Measurements from ENCODE around the gene OBSL1.

Gene OBSL1

DNA sequence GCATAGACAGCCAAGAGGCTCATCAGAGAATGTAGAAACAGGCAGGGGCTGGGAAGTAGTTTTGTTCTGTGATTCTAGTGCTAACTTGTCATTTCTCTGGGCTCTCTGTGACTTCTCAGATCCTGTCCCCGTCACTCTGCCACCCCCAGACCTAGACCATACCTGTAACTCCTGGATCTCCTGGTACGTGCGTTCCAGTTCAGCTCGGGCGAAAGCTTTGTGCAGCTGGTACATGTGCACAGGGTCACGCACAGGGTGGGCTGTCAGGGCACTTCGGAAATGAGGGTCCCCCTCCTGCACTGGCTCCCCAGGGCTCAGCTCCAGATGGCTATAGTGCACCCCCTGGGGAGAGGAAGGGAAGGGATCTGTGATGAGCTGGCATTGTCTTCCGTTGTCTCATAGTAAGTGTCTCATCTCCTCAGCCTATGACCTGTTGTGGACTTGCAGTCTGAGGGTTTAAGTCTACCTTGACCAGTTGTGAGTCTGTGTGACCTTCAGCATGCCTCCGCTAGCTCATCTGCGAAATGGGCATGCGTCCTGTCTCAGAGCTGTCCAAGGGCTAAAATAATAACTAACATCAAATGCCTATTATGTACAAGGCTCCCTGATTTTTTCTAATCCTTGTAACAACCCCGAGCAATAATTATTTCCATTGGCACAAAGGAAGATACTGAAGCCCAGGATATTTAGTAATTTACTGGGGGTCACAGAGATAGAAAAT is 30.4 kb downstream of the OBSL1 start:
- H3K9me3 Mint-ChIP-seq: no peaks in the 10 kb centered on the region

DNA sequence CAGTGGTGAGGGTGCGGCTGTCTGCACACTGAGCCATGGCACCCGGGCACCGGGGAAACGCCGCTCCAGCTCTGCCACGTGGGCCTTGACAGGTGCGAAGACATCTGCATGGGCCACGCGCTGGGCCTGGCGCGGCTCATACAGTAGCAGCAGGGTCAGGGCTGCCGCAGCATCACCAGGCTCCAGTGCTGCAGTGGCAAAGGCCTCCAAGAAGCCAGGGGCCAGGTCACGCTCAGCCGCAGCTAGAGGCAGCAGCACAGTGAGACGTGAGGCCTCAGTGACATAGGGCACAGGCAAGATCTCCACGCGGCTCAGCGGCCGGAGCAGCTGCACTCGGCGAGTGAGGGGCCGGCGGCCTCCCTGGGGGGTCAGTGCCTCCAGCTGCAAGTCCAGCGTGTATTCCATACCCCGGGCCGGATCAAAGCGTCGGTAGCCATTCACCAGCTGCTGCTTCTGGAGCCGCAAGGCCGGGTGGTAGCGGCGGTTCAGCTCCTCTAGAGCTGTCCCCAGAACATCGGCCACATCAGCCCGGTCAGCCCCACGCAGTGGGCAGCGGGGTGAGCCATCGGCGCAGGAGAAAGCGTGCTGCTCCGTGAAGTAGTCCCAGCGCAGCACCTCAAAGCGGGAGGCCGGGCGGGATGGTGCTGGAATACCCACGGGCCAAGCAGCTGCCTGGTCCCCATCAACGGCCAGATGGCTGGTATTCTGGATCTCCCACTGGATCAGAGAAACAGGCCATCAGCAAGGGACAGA is 31.2 kb downstream of the OBSL1 start:
- Mint-ChIP-seq H3K27ac (no peak overlapping the region), H3K9me3 (no peaks in the 10 kb centered on the region), H3K27me3 (peaks cover 12% of the 10 kb centered on the region)

More for the DNA sequence above, 30.4 kb downstream of the OBSL1 start:
- peaks cover 10% of the 10 kb centered on the region for H3K27me3 Mint-ChIP-seq
- no peak for DNase-seq
- peaks cover 30% of the 10 kb centered on the region for H3K4me1 Mint-ChIP-seq (ENCODE audit: low read depth)
- no peak overlapping the region for H3K4me3 Mint-ChIP-seq
- H3K36me3 Mint-ChIP-seq (ENCODE audit: low read depth): peaks cover 35% of the 10 kb centered on the region
- no peak overlapping the region for H3K27ac Mint-ChIP-seq

DNA sequence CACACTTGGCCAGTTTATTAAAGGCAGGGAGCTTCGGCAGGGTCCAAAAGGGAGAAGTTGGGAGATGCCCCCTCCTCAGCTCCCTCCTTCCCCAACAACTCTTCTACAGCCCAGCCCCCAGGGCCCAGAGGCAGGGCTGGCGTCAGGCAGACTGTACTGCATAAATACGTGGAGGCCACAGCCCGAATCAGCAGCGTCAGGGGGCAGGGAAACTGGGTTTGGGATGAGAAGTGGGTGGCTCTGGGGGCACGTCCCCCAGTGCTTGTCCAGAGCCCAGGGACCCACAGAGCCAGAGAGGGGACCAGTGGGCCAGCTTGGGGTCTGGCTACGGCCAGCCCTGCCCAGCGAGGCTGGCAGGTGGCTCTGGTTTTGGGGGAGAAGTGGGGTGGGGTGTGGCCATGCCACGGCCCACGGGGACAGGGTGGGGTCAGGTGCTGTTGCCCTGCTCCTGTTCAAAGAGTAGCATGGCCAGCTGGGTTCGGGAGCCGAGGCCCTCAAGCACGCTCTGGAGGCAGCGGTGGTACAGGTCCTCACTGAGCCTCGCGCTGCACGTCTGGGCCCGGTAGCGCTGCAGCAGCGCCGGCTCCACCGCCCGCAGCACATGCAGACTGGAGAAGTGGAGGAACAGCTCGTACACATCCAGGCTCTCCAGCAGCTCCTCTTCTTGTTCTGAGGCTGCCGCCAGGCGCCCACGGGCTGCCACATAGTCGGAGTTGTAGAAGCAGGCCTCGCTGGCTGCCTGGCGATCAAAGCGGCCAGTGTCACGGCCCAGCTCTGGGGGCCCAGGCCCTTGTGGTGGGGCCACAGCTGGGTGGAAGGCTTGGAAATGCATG is 32.2 kb downstream of the OBSL1 start:
- Mint-ChIP-seq H3K27me3 (peaks cover 4% of the 10 kb centered on the region), H3K4me3 (no peak overlapping the region), H3K4me1 (ENCODE audit: low read depth) (peaks cover 21% of the 10 kb centered on the region), H3K9me3 (no peaks in the 10 kb centered on the region), H3K27ac (no peak overlapping the region), H3K36me3 (ENCODE audit: low read depth) (peaks cover 35% of the 10 kb centered on the region)
- no peak for DNase-seq

More for the DNA sequence above, 31.2 kb downstream of the OBSL1 start:
- no peak for DNase-seq
- Mint-ChIP-seq H3K4me1 (ENCODE audit: low read depth) (peaks cover 30% of the 10 kb centered on the region), H3K4me3 (no peak overlapping the region), H3K36me3 (ENCODE audit: low read depth) (peaks cover 35% of the 10 kb centered on the region)

DNA sequence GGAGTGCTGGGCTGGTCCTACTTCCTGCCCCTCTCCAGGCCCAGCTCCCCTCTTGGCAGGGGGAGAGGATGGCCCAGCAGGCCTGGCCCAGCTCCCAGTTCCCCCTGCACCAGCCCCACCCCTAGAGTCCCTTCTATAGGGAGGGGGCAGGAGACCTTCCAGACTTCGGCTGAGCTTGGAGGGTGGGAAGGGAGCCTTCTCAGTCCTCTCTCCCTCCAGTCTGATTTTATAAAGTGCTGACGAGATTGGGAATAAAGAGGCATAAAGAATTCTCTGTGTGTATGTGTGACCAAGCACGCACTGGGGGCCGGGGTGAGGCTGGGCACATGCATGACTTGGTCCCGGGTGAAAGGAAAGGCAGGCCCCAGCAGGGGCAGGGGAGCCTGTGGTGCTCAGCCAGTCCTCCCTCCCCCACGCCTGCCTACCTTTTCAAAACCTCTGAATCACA is 32.8 kb downstream of the OBSL1 start:
- peaks cover 19% of the 10 kb centered on the region for H3K4me1 Mint-ChIP-seq (ENCODE audit: low read depth)

DNA sequence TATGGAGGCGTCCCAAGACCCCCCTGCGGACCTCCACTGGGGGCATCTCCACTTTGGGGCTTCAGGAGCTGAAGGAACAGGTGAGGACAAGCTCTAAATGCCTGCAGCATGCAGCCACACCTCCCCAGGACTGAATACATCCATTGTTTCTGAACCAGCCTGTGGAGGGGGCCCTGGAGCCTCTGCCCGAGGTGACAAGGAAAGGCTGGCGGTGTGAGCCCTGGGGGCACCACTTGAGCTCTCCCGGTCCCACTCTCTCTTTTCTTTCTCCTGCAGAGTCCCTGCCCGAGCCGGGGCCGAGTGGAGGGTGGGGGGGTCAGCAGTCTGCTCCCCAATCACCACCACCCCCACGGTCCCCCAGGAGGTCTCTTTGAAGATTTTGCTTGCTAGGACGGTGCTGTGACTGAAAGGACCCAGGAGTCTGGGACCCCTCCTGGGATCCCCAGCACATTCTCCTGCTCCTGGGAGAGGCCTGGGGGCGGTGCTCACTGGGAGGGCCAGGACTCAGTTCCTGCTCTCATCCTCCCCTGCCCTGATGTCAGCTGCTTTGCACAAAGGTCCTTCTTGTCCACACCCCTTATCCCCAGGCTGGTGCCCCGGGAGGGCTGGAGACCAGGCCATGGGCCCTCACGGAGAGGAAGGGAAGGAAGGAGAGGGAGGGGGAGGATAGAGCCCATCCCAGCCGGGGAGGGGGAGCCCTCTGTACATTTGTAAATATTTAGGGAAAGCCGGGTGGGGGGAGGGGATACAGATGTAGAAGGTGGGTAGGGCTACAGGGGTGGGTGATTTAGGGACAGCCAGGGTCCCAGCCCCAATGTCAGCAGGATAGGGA is 33.5 kb downstream of the OBSL1 start:
- Mint-ChIP-seq H3K4me1 (ENCODE audit: low read depth) (peaks cover 19% of the 10 kb centered on the region), H3K36me3 (ENCODE audit: low read depth) (peaks cover 35% of the 10 kb centered on the region), H3K4me3 (no peak overlapping the region), H3K27ac (no peak overlapping the region), H3K27me3 (peaks cover 7% of the 10 kb centered on the region), H3K9me3 (no peaks in the 10 kb centered on the region)
- DNase-seq: no peak

More for the DNA sequence above, 32.8 kb downstream of the OBSL1 start:
- Mint-ChIP-seq H3K27ac (no peak overlapping the region), H3K9me3 (no peaks in the 10 kb centered on the region), H3K27me3 (peaks cover 4% of the 10 kb centered on the region), H3K4me3 (no peak overlapping the region), H3K36me3 (ENCODE audit: low read depth) (peaks cover 35% of the 10 kb centered on the region)
- DNase-seq: no peak

DNA sequence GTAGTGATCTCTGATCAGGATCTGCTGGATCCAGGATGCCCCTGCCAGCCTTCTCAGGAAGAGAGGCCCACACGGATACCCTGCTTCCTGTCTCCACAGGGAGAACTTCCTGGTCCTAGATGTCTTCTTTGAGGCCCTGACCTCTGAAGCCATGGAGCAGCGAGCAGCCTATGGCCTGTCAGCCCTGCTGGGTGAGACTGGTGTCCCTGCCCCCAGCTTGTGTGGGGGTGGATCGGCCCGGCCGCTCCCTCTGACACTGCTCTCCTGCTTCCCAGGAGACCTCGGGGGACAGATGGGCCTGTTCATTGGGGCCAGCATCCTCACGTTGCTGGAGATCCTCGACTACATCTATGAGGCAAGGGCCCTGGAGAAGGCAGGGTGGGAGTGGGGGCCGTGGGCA is 34.4 kb downstream of the OBSL1 start:
- H3K27me3 Mint-ChIP-seq: peaks cover 14% of the 10 kb centered on the region
- H3K4me3 Mint-ChIP-seq: no peak overlapping the region
- H3K27ac Mint-ChIP-seq: no peak overlapping the region
- peaks cover 10% of the 10 kb centered on the region for H3K4me1 Mint-ChIP-seq (ENCODE audit: low read depth)
- no peaks in the 10 kb centered on the region for H3K9me3 Mint-ChIP-seq
- H3K36me3 Mint-ChIP-seq (ENCODE audit: low read depth): peaks cover 32% of the 10 kb centered on the region
- DNase-seq: no peak

DNA sequence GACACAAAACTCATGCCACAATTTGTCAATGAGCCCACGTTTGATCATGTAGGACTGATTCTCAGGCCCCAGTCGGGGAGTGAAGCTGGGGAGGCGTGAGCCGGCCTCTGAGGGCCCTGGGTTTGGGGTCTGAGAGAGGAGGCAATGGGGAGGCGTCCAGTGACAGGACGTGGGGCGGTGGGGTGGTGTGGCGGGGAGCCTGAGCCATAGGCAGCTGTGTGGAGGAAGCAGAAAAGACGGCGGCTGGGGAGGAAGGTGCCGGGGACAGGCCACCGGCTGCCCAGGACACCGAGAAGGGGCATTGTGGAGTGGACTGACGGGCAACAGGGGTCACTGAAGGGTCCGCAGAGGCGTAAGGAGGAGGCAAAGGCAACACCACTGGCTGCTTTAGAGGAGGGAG is 34.9 kb downstream of the OBSL1 start:
- Mint-ChIP-seq H3K9me3 (no peaks in the 10 kb centered on the region), H3K4me3 (no peak overlapping the region), H3K4me1 (ENCODE audit: low read depth) (peaks cover 4% of the 10 kb centered on the region), H3K36me3 (ENCODE audit: low read depth) (peaks cover 29% of the 10 kb centered on the region), H3K27me3 (peaks cover 17% of the 10 kb centered on the region), H3K27ac (no peak overlapping the region)
- no peak for DNase-seq

DNA sequence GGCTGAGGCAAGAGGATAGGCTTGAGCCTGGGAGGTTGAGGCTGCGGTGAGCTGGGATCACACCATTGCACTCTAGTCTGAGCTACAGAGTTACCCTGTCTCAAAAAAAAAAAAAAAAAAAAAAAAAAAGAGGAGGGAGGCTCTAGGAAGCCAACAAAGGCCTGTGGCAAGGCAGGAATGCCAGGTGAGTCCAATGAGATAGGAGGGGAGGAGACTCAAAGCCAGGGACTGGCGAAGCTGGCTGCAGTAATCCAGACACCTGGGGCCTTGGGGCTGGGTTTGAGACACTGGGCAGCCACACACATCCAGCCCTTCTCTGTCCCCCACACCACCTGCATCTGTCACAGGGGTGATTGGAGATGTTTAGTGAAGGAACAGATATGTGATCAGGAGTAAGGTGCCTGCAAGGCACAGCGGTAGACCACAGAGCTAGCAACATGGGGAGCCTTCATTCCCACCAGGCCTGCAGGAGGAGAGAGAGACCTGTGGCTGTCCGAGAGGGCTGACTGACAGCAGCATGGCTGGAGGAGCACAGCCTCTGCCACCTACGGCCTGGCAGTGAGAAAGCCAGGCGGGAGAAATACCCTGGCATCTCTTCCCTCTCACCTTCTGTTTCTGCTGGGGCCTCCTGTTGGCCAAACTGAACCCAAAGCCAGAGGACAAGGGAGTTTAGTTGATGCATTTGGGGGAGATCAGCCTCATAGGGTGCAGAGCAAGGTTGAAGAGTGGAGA is 37.2 kb downstream of the OBSL1 start:
- Mint-ChIP-seq H3K4me1 (ENCODE audit: low read depth) (no peaks in the 10 kb centered on the region), H3K36me3 (ENCODE audit: low read depth) (peaks cover 7% of the 10 kb centered on the region), H3K9me3 (no peaks in the 10 kb centered on the region), H3K4me3 (no peak overlapping the region), H3K27me3 (peaks cover 39% of the 10 kb centered on the region), H3K27ac (no peak overlapping the region)
- no peak for DNase-seq

DNA sequence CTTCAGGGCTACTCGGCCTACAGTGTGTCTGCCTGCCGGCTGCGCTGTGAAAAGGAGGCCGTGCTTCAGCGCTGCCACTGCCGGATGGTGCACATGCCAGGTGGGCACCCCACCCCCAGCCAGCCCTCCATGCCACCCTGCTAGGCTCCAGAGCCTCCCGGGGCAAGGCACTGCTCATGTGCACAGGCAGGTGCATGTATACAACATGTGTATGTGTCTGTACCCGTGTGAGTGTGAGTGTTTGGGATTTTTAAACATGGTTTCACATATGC is 39.0 kb downstream of the OBSL1 start:
- H3K4me1 Mint-ChIP-seq (ENCODE audit: low read depth): no peaks in the 10 kb centered on the region
- H3K4me3 Mint-ChIP-seq: no peak overlapping the region
- H3K27me3 Mint-ChIP-seq: peaks cover 56% of the 10 kb centered on the region
- no peak for DNase-seq
- no peaks in the 10 kb centered on the region for H3K9me3 Mint-ChIP-seq
- H3K27ac Mint-ChIP-seq: no peak overlapping the region
- H3K36me3 Mint-ChIP-seq (ENCODE audit: low read depth): no peaks in the 10 kb centered on the region

DNA sequence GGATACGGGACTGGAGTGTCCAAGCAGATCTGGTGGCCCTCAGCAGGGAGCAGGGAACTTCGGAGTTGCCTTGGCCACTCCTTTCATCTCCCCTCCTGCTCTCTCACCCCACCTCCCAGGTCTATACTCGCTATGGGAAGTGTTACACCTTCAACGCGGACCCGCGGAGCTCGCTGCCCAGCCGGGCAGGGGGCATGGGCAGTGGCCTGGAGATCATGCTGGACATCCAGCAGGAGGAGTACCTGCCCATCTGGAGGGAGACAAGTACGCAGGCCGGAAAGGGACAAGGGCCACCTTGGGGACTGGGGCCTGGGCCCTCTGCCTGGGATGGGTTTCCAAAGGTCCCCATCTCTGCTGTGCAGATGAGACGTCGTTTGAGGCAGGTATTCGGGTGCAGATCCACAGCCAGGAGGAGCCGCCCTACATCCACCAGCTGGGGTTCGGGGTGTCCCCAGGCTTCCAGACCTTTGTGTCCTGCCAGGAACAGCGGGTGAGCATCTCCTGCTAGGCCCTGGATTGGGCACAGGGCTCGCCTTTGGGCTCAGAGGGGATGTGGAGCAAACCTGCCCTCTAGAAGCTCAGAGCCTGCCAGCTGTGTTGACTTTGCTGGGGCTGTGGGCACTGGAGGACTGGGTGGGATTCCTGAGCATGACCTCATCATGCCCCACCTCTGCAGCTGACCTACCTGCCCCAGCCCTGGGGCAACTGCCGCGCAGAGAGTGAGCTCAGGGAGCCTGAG is 39.5 kb downstream of the OBSL1 start:
- no peaks in the 10 kb centered on the region for H3K4me1 Mint-ChIP-seq (ENCODE audit: low read depth)
- no peak overlapping the region for H3K4me3 Mint-ChIP-seq
- H3K27me3 Mint-ChIP-seq: peaks cover 61% of the 10 kb centered on the region
- H3K9me3 Mint-ChIP-seq: no peaks in the 10 kb centered on the region
- no peaks in the 10 kb centered on the region for H3K36me3 Mint-ChIP-seq (ENCODE audit: low read depth)
- no peak for DNase-seq
- no peak overlapping the region for H3K27ac Mint-ChIP-seq

DNA sequence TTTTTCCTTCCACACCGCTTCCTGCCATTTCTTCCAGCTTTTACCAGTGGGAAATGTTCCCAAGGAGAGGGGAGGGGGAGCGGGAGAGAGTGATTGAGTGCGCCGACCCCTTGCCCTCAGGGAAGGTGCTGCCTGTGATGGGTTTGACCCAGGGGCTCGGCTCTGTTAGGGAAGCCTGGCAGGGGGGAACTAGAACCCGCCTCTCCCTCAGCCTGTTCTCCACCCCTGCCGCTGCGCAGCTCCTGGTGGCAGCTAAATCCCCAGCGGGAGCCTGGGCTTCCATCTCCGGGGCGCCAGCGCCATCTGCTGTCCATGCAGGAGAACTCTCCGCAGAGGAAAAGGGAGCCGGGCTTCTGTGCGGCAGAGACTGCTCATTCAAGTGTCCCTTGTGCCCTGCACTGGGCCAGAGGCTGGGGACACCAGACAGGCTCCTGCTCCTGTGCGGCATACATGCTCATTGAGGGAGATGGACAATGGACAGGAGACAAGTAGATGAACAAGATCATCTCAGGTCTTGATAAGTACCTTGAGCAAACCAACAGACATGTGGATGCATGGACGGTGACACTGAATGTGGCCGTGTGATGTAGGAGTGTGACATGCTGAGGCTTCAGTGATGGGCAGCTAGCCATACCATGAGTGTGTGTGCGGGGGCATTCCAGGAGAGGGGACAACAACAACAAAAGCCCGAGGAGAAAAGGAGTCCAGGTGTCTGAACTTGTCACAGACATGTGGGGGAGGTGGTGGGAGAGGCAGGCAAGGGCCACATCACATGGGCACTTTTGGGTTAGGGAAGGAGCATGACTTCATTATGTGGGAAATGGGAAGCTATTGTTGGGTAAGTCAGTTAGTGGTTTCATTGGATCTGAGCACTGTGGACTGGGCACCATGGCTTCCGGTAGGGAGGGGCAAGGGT is 41.0 kb downstream of the OBSL1 start:
- no peak overlapping the region for H3K27ac Mint-ChIP-seq
- H3K27me3 Mint-ChIP-seq: peaks cover 73% of the 10 kb centered on the region
- H3K4me3 Mint-ChIP-seq: no peak overlapping the region
- H3K36me3 Mint-ChIP-seq (ENCODE audit: low read depth): no peaks in the 10 kb centered on the region
- no peaks in the 10 kb centered on the region for H3K9me3 Mint-ChIP-seq
- DNase-seq: peak; percentile 90
- no peaks in the 10 kb centered on the region for H3K4me1 Mint-ChIP-seq (ENCODE audit: low read depth)

DNA sequence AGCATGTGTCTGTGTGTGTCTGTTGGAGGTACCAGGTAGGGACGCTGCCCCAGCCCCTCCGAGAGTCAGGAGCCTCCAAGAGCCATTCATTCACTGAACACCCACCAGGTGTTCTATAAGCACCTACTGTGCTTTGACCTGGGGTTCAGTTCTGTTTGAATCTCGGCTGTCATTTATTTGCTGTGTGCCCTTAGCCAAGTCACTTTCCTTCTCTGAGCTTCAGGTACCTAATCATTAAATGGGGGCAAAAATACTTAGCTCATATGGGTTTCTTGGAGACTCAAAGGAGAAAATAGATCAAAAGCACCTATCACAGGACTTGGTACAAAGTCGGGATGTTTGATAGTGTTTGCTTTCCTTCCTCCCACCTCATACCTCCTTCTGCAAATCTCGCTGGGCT is 43.9 kb downstream of the OBSL1 start:
- Mint-ChIP-seq H3K9me3 (no peaks in the 10 kb centered on the region), H3K36me3 (ENCODE audit: low read depth) (no peaks in the 10 kb centered on the region), H3K4me3 (no peak overlapping the region), H3K4me1 (ENCODE audit: low read depth) (peaks cover 4% of the 10 kb centered on the region), H3K27ac (no peak overlapping the region), H3K27me3 (peaks cover 87% of the 10 kb centered on the region)
- DNase-seq: no peak
